Natural killer cell (primary cell): ENCODE measurements around the gene CD164L2. TPM values are rescaled to one million over a fixed set of nuclear protein-coding genes. Genes with fewer than 3 reads are reported as not detected.

ENCODE experiments used
- ATAC-seq, 3 donors: fragments of 150-1000 bp in 2 of 3; fragments of 200-7000 bp in 1 of 3; cut with Tn5 transposase; 1 replicate in 1 of 3; 2 replicates in 2 of 3; pipeline ENCODE4 v1.10.0; 2021; ENCODE audit warnings: mild to moderate bottlenecking in 2 of 3, moderate library complexity in 2 of 3
- DNase-seq, 2 donors: peaks; one replicate each; pipeline versions ENCODE4 v3.0.0 to v3.0.0-alpha.2; 2013 to 2021; ENCODE audit warnings: mixed read lengths in 1 of 2
- H3K27ac ChIP-seq: one replicate; pipeline ENCODE4 v1.5.1; 2013; ENCODE audit warnings: mild to moderate bottlenecking, low read length
- H3K27me3 ChIP-seq: one replicate; pipeline ENCODE4 v1.6.1; 2013; ENCODE audit warnings: low read length; ENCODE audit not compliant: control insufficient read depth, insufficient read depth
- H3K36me3 ChIP-seq: one replicate; pipeline ENCODE4 v1.6.1; 2013; ENCODE audit warnings: low read length; ENCODE audit not compliant: control insufficient read depth, insufficient read depth
- H3K4me1 ChIP-seq: one replicate; pipeline ENCODE4 v1.6.1; 2013; ENCODE audit warnings: low read length; ENCODE audit not compliant: control insufficient read depth, insufficient read depth
- H3K4me3 ChIP-seq: one replicate; pipeline ENCODE4 v1.5.1; 2013; ENCODE audit warnings: low read length
- H3K9me3 ChIP-seq: one replicate; pipeline ENCODE4 v1.6.1; 2013; ENCODE audit warnings: low read length; ENCODE audit not compliant: control insufficient read depth, insufficient read depth
- H3K27ac Mint-ChIP-seq, 2 donors: one replicate each; pipeline ENCODE4 v1.8.0; 2022; ENCODE audit warnings: mild to moderate bottlenecking in 2 of 2, mixed read lengths in 2 of 2, moderate library complexity in 1 of 2
- H3K27me3 Mint-ChIP-seq, 2 donors: one replicate each; pipeline ENCODE4 v1.8.0; 2022; ENCODE audit warnings: low read depth in 2 of 2, mixed read lengths in 2 of 2
- H3K36me3 Mint-ChIP-seq: one replicate; pipeline ENCODE4 v1.8.0; 2022; ENCODE audit warnings: mixed read lengths
- H3K4me1 Mint-ChIP-seq, 2 donors: one replicate each; pipeline ENCODE4 v1.8.0; 2022; ENCODE audit warnings: mixed read lengths in 2 of 2
- H3K4me3 Mint-ChIP-seq: one replicate; pipeline ENCODE4 v1.8.0; 2022; ENCODE audit warnings: mild to moderate bottlenecking, moderate library complexity, mixed read lengths
- H3K9me3 Mint-ChIP-seq, 2 donors: one replicate each; pipeline ENCODE4 v1.8.0; 2022; ENCODE audit warnings: mixed read lengths in 2 of 2
- CTCF ChIP-seq: fragments of 200-600 bp; IDR thresholded peaks from one replicate; pipeline ENCODE4 v1.8.0; 2022; ENCODE audit warnings: antibody characterized with exemption
- WGBS: methylation state at CpG from one replicate; pipeline ENCODE4 v1.1.7; 2013; ENCODE audit warnings: missing lambda C conversion rate; ENCODE audit not compliant: insufficient coverage; 5-methylcytosine and 5-hydroxymethylcytosine counted together
- intact Hi-C: fragments of 100-400 bp; cut with micrococcal nuclease; formaldehyde crosslinking; loops from one replicate; pipeline ENCODE4 v1.14.2; 2022
- total RNA-seq, 4 donors: library from RNA; stranded (reverse); fragments of 120-200 nt in 1 of 4; gene quantifications; one replicate each; pipeline versions ENCODE4 v1.2.3 to v1.2.4, GENCODE V29; 2013 to 2022

The CD164L2 gene
- total RNA-seq, 3 donors from 2014 or later (not counting 1 experiment from before 2014, with no cell fraction given), result 0.40 TPM; not detected in 2

GRCh38 chr1:27351541-27352107 is 31.5 kb downstream of the CD164L2 start:
- Histone ChIP-seq H3K4me1 (peaks cover 31% of the 10 kb centered on the region), H3K9me3 (no peaks in the 10 kb centered on the region), H3K27me3 (no peaks in the 10 kb centered on the region), H3K36me3 (peaks cover 33% of the 10 kb centered on the region), H3K4me3 (no peak overlapping the region), H3K27ac (no peak overlapping the region)
- TF ChIP-seq CTCF, result no peak
- Mint-ChIP-seq H3K27ac (no peak overlapping the region), H3K4me3 (no peak overlapping the region), H3K4me1 (peaks cover 16 to 27% of the 10 kb centered on the region in 2 donors), H3K27me3 (no peaks in the 10 kb centered on the region), H3K36me3 (no peaks in the 10 kb centered on the region), H3K9me3 (no peaks in the 10 kb centered on the region)
- intact Hi-C loops, result no loop called here
- ATAC-seq (no peak), DNase-seq (no peak)
- WGBS, result 93% methylated on average over 8 of the region's 8 CpGs

DNA sequence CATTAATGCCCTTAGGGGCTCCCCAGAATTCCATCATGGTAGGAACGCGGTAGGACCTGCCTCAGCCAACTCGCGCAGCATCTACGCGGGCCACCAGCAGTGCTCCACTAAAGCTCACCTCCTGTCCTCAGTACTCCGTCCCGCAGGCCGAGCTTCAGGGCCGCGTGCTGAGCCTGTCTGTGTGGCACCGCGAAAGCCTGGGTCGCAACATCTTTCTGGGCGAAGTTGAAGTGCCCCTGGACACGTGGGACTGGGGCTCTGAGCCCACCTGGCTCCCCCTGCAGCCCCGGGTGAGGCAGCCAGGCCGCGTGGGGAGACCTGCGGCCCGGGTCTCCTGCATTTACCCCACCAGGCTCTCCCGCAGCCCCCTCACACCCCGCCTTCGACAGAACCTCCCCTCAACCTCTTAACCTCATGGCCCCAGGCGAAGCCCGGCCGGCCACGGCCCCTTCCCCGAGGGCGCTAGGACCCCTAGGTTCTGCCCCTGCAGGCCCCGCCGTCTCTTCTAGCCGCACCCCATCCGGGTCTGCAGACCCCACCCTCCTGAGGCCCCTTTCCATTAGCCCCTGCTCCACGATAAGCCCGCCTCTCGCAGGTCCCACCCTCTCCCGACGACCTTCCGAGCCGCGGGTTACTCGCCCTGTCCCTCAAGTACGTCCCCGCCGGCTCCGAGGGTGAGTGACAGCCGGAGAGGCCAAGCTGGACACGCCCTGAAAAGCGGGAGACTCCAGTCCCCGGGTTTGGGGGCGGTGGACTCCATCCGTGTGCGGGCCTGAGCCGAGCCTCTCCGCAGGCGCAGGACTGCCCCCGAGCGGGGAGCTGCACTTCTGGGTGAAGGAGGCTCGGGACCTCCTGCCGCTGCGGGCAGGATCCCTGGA is 32.2 kb downstream of the CD164L2 start:
- Histone ChIP-seq H3K4me1 (peaks cover 23% of the 10 kb centered on the region), H3K27me3 (no peaks in the 10 kb centered on the region), H3K27ac (no peak overlapping the region), H3K9me3 (no peaks in the 10 kb centered on the region), H3K4me3 (no peak overlapping the region), H3K36me3 (peaks cover 40% of the 10 kb centered on the region)
- Mint-ChIP-seq H3K4me3 (no peak overlapping the region), H3K9me3 (no peaks in the 10 kb centered on the region), H3K36me3 (no peaks in the 10 kb centered on the region), H3K27me3 (no peaks in the 10 kb centered on the region), H3K27ac (no peak overlapping the region), H3K4me1 (peaks cover 21 to 27% of the 10 kb centered on the region in 2 donors)
- intact Hi-C loops, result no loop called here
- DNase-seq, result no peak
- TF ChIP-seq CTCF, result no peak
- no peak for ATAC-seq
- 95% methylated on average over 62 of the region's 62 CpGs for WGBS

- intact Hi-C loops, result loop anchor here (1.0 to 10.0 kb wide), 2 partner anchors 9 to 655 kb away; partner anchors contain the start of gene ARID1A
- no peak for TF ChIP-seq CTCF
- Mint-ChIP-seq H3K27ac (no peak overlapping the region), H3K36me3 (no peaks in the 10 kb centered on the region), H3K4me1 (peaks cover 17 to 27% of the 10 kb centered on the region in 2 donors), H3K9me3 (no peaks in the 10 kb centered on the region), H3K4me3 (no peak overlapping the region), H3K27me3 (no peaks in the 10 kb centered on the region)
- Histone ChIP-seq H3K4me3 (no peak overlapping the region), H3K27ac (no peak overlapping the region), H3K4me1 (peaks cover 22% of the 10 kb centered on the region), H3K9me3 (no peaks in the 10 kb centered on the region), H3K27me3 (no peaks in the 10 kb centered on the region), H3K36me3 (peaks cover 45% of the 10 kb centered on the region)
- 89% methylated on average over 84 of the region's 84 CpGs for WGBS
- DNase-seq (peak in 1 of 2 donors; percentile 34), ATAC-seq (peak; percentile 70 to 81 (median 76))
Measured at GRCh38 chr1:27349784-27350662, 33.1 kb downstream of the CD164L2 start.
